ENCODE data around the gene RBBP8NL.
"Not testable (repeated sequence)": the region's sequence is repeated elsewhere in the genome, so short reads cannot be mapped to it uniquely, and the experiment has no call there.

RBBP8NL gene

DNA sequence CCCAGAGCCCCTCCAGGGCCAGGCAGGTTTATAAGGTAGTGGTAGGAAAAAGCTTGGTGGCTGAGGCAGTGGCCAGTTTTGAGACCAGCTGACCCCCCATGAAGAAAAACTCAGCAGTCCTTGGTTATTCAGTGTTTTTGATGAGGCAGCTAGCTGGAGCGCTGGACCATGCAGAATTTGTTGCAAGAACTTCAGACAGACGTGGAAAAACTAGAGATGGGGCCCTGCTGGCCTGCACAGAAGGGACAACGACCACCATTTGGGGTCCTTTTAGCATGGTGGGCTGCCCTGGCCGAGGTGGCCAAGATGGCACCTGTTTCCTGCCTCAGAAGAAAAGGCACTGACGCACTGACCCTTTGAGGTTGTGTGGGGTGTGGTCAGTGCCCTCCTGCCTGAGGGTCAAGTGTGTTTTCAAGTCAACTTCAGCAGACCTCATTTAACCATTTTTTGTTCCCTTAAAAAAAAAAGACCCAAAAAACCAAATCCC lies 37.7 kb downstream of the RBBP8NL start:
- no peak for DNase-seq

DNA sequence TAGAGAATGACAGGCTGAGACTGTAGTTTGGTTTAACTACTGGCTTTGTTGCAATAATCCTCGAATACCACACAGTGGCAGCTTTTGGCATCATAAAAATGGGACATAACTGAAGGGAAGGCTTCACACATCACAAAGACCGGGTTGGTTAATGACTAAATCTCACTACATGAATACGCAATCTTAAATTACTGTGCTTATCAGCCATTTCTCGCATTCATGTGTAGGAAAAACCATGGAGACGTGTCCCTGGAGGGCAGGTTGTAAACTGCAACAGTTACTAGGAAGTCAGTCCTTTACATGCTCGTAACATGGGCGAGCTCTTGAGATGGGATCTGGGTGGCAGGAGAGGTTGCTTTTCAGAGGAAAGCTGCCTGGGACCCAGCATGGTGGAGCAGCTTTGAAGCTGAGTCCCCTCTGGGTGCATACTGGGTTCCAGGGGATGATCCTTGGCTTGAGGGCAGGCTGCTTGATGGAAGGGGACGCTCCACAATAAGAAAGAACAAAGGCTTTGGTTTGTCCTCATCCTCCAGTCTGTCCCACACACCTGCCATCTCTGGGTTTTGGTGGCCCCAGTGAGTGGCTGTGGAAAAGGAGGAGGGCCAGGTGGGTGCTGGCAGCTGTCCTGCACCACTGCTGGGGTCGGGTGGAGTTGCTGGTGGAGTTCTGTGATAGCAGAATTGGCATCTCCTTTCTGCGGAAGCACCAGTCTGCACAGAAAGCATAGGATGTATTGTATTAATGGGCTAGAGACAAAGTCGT lies 38.3 kb downstream of the RBBP8NL start:
- no peak for DNase-seq

DNA sequence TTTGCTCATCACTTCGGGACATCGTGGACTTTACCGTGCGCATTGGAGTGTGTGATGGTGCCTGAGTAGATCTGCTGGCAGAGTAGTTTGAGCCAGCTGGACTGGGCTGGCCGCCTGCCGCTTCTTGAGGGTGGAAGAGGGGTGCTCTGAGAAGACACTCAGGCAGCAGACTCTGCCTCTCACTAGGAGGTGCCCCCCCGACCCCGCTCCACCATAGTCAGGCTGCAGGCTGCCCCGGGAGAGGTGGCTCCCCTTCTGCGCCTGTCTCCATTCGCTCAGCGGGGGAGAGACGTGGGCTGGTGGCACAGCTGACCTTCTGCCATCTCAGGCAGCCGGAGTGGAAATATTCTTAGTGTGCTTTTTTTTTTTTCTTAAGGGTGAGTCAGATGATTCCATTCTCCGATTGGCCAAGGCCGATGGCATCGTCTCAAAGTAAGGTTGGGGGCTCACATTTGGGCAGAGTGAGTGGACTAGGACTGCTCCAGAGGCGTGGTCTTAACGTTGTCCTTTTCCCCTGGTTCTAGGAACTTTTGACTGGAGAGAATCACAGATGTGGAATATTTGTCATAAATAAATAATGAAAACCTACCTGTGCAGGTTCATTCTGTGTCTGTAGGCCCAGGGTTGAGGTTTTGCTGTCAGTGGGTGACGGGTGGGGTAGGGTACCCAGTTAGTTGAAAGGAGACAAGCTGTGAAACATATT lies 39.3 kb downstream of the RBBP8NL start:
- no peak for DNase-seq

DNA sequence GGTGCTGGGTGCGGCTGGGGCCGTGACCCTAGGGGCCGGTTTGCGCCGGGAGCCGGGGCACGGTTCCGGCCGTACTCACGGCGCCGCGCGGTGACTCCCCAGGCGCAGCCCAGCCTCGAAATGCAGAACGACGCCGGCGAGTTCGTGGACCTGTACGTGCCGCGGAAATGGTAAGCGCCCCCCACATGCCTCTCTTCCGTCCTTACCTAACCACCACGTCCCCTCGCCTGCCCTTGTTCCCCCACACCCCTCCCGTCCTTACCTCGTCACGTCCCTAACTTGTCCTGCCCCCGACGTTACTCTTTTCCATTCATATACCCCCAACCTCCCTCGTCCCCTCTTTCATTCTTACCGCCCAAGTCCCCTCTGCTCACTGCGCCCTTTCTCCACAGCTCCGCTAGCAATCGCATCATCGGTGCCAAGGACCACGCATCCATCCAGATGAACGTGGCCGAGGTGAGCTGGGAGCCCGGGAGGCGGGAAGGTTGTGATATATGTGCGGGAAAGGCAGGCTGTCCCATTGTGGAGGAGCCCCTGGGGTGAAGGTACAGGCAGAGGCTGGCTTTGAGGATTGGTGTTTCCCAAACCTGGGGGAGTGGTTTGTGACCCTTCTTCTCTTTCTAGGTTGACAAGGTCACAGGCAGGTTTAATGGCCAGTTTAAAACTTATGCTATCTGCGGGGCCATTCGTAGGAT lies 40.0 kb downstream of the RBBP8NL start:
- DNase-seq = no peak

DNA sequence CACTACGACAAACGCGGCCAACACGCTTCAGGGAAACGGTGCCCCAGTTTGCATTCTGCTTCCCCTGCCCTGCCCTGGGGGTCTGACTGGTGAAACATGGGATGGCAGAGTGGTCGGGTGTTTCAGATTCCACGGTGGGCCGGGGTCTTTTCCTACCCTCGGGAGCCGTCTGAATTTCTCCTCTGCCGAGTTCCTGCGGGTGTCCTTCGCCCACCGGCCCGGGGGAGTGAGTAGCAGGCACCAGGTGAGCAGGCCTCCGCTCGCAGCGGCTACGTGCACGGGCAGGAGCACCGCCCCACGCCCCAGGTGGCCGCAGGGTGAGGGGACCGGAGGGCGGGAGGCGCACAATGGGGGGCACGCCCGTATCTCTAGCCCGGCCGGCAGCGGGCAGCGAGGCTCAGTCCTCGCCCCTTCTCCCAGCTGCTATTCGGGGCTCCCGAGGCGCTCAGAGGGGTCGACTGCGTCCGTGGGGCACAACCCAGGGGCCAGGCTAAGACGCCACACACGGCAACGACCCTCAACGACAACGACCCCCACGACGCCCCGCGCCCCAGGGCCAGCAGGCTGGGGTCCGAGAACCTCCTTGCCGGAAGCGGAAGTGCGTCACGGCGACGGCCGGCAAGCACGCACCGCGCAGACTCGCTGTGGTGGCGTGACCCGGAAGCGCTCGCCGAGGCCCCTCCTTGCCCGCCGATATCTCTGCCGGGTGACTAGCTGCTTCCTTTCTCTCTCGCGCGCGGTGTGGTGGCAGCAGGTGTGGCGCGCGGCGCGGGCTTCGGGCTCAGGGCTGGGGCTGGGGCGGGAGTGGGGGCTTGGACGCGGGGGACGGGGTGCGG lies 40.7 kb downstream of the RBBP8NL start, which contains the start of gene RPS21:
TSS of gene RPS21 (plus strand) at position 721 of the 836 bp plus-strand sequence. CDS start 236 bp downstream, outside the sequence.
- DNase-seq = peak; percentile 83

DNA sequence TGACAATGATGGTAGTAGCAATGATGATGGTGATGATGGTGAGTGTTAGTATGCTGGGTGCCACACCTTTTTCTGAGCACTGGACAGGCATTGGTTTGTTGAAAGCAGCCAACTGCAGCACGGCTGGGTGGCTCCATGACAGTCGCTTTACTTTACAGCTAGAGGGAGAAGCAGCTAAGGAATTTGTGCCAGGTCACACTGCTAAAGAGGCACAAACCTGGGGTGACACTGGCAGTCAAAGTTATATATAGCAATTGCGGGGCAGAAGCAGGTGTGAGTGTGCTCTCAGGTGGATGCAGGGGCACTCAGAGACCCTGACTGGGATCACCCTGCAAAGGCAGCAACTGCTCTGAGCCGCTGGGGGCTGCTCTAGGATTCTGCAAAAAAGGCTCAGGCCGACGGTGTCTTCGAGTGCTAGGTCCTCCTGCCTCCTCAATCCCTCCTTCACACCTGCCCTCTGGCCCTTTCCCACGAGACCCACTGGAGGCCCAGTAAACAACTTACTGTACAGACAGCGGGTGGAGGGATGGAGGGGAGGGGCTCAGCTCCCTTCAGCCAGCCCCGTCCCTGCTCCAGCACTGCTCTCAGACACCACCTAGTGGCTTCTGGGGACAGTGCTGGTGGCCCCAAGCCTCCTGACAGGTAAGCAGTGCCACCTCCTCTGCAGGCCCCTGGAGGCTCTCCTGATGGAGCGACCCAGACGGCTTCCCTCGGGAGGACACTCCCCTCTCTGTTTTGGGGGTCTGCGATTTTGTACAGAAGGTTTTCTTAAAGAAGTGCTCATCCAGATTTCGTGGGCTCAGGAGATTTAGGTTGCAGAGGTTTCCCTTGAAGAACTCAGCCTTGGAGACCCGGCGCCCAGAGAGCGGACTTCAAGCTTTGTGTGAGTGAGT lies 44.8 kb downstream of the RBBP8NL start:
- DNase-seq = peak; percentile 31

GRCh38 chr20:62381842-62382241 lies 45.5 kb downstream of the RBBP8NL start:
- no peak for DNase-seq

- no peak for DNase-seq
Observed at GRCh38 chr20:62381202-62381797, 46.0 kb downstream of the RBBP8NL start.

DNA sequence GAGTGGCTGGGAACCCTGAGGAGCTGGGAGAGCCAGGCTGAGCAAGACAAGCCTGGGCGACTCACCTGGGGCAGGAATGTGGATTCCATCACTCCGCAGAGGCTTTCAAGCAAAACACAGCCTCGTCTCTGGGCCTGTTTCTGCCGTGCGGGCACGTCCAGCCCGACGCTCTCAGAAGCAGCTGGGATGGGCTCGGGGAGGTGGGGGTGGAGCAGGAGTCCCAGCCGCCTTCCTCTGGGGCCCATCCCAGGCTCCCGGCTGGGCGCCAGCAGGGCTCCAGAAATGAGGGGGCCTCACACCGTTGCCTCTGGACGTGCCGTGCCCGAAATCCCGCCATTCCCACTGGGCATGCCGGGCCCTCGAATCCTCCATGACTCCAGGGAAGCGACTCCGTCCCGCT lies 49.1 kb downstream of the RBBP8NL start:
- no peak for DNase-seq

DNA sequence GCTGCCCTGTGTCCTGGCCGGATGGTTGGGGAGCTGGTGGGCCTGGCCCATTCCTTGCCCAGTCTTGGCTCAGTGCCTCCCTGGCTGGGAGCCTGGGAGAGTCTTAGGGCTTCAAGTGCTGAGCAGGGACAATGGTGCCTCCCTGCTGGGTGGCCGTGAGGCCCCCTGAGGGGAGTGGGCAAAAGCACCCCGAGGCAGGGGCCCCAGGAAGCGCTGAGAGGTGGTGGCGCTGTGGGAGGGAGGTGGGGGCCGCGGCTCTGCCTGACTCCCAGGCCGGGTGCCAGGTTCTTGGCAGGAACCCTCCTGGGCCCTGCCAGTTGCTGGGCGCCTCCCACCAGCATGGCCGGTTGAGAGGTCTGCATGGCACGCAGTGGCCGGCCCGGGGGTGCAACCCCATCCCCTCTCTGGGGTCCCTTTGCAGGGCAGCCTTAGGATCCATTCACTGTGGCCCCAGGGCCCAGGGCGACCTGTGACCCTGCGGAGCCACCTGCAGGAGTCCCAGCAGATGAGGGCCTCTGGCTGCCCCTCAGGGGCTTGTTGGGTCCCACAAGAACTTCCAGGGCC lies 49.6 kb downstream of the RBBP8NL start:
- no peak for DNase-seq

DNA sequence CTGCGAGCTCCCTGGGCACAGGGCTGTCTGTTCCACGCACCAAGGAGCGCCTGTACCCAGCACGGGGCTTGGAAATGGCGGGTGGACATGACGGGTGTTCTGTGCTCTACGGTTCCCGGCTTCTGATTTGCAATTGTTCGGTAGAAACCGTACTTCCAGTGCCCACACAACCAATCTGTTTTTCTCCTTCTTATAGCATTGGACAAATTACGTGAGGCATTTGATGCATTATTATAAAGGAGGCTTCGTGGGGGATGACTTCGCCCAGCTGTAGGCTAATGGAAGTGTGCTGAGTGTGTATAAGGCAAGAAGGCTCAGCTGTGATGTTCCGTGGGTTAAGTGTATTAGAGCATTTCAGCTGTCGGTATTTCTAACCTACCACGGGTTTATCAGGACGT lies 50.3 kb downstream of the RBBP8NL start:
- no peak for DNase-seq

DNA sequence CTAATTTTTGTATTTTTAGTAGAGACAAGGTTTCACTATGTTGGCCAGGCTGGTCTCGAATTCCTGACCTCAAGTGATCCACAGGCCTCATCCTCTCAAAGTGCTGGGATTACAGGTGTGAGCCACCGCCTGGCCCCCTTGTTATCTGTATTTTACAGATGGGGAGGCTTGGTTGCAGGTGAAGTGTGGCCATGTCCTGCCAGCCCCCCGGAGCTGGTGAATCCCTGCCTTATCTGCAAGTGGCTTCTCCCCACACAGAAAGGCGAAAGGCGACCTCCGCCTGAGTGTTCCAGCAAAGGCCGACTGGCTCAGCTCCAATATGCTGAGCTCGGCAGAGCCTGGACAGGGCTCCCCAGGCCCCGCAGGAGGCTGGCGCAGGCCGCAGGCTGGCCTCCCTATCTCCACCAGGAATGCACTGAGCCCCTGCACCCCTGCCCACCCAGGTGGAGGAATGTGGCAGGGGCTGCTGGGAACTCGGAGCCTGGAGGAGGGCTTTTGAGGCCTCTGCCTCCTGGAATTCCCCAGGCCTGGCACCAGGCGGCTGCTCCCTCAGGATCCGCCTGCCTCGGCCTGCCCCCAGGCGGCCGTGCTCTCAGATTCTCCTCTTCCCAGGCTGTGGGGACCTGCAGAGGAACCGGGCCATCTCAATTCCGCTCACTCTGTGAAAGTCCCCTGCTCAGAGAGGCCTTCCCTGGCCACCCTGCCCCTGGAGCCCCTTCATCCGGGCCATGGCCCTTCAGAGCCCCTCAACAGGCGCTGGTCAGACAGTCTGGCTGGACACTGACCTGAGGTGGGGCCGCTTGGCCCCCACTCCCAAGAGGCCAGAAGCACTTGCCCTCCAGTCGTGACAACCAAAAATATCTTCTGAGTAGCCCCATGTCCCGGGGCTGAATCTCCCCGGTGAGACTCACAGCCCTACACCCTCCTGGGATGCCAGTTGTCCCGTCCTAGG lies 51.0 kb downstream of the RBBP8NL start:
- DNase-seq = no peak

DNA sequence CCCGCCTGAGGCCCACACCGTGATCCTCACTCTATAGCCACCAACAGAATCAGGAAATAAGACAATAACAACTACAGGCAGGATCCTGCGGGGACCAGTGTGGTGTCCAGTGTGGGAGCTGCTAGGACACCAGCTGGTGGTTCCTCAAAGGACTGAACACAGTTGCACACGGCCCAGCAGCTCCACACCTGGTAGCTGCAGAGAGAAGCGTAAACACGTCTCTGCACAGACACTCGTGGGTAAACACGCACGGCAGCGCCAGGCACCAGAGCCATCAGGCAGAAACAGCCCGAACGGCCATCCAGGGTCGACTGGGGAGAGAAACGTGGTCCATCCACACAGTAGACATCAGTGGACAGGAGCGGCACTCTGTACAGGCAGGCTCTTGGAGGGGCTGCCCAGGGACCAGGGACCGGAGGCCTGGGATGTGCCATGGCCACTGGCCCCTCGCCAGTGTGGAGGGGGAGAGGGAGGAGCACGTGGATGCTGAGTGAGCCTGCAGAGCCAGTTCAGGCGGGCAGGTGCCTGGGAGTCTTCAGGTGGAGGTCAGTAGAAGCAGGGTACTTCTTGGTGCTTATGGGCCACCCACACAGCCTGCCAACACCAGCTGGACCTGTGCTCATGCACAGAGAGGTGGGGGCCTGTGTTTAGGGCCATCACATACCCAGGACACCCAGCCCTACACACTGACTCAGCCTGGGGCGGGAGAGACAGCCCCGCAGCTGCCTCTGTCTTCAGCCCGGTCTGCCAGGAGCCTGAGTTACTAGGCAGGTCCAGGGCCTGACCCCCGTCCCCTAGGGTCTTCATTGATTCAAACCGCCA lies 52.8 kb downstream of the RBBP8NL start:
- no peak for DNase-seq

DNA sequence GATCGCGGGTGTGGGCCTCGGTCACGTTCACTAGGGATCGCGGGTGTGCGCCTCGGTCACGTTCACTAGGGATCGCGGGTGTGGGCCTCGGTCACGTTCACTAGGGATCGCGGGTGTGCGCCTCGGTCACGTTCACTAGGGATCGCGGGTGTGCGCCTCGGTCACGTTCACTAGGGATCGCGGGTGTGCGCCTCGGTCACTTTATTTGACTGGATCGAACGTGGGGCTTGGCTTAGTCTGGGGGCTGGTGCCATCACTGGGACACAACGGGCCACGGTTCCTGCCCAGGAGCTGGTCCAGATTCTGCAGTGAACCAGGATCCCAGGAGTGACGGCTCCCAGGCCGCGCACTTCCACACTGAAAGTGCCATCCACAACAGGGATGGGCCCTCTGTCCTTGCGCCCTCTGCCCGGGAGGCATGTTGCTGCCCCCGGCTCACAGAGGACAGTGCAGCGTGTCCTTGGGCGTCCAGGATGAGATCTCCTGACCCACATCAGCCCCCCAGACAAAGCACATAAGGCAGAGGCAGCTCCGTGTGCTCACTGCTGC lies 53.6 kb downstream of the RBBP8NL start:
- not testable (repeated sequence) for DNase-seq

GRCh38 chr20:62372042-62372993 lies 55.0 kb downstream of the RBBP8NL start:
- no peak for DNase-seq

- DNase-seq = no peak
Observed at GRCh38 chr20:62371588-62372041, 55.7 kb downstream of the RBBP8NL start.
